ENCODE data around the gene HSPBP1. TPM values are rescaled to one million over a fixed set of nuclear protein-coding genes. Genes with fewer than 3 reads are reported as not detected.

Gene HSPBP1
- total and polyA plus RNA-seq, 2 of the 4 experiments (the other 2 are of a cell fraction): 21.0 to 43.2 TPM

- no peaks in the 10 kb centered on the region for H3K36me3 ChIP-seq (ENCODE audit: control insufficient read depth, insufficient read depth, low read length)
Measured at GRCh38 chr19:55261671-55262126, 18.2 kb downstream of the HSPBP1 start.

More at GRCh38 chr19:55261671-55262126, 18.2 kb downstream of the HSPBP1 start:
- Histone ChIP-seq H3K4me2 (ENCODE audit: low read depth, low read length) (no peak overlapping the region), H3K9ac (ENCODE audit: low read depth, low read length) (no peak overlapping the region), H3K23ac (ENCODE audit: low read depth, low read length) (no peak overlapping the region), H2AFZ (replicated peaks; ENCODE audit: low read length, poor library complexity) (no peak overlapping the region), H3K27me3 (ENCODE audit: control insufficient read depth, insufficient read depth, low read length) (no peaks in the 10 kb centered on the region), H3K18ac (ENCODE audit: low read depth, low read length) (no peak overlapping the region), H2AK5ac (ENCODE audit: low read depth, low read length) (no peak overlapping the region), H4K91ac (ENCODE audit: insufficient read depth, low read depth, low read length) (no peak overlapping the region), H2AK9ac (replicated peaks; ENCODE audit: low read depth, low read length, poor library complexity) (no peak overlapping the region), H3K56ac (ENCODE audit: extremely low read depth, insufficient read depth, low read length) (no peak overlapping the region), H2BK5ac (ENCODE audit: low read depth, low read length, poor library complexity, severe bottlenecking) (no peak overlapping the region), H3K9me1 (ENCODE audit: insufficient read depth, low read length) (peaks cover 7% of the 10 kb centered on the region), H3K14ac (replicated peaks; ENCODE audit: low read depth, low read length) (no peak overlapping the region), H4K5ac (ENCODE audit: low read depth, low read length) (no peak overlapping the region), H2BK15ac (ENCODE audit: low read depth, low read length) (no peak overlapping the region), H3K79me1 (ENCODE audit: low read depth in 1 of 2, low read length in 2 of 2) (peaks cover 0 to 27% of the 10 kb centered on the region in 2 experiments; a peak in 3 of 4 replicates), H3K9me3 (ENCODE audit: control insufficient read depth, insufficient read depth, low read length) (no peaks in the 10 kb centered on the region), H3K27ac (ENCODE audit: insufficient read depth, low read length) (no peak overlapping the region), H2BK120ac (ENCODE audit: low read depth, low read length) (no peak overlapping the region), H2BK20ac (ENCODE audit: low read depth, low read length) (no peak overlapping the region), H3K4ac (ENCODE audit: low read depth, low read length) (no peak overlapping the region), H3K4me3 (ENCODE audit: insufficient read depth, low read depth, low read length) (no peak overlapping the region), H3K4me1 (ENCODE audit: control insufficient read depth, insufficient read depth, low read length) (peaks cover 7% of the 10 kb centered on the region), H4K20me1 (ENCODE audit: insufficient read depth, low read length) (peaks cover 16% of the 10 kb centered on the region), H4K8ac (ENCODE audit: low read depth in 2 of 2, low read length in 2 of 2) (no peak overlapping the region)
- TF ChIP-seq BHLHE40 (IDR thresholded peaks at IDR 0.05; ENCODE audit: low read depth, low read length) (no peak), MAZ (IDR thresholded peaks at IDR 0.05; ENCODE audit: borderline replicate concordance, low read depth, low read length) (no peak), CHD1 (IDR thresholded peaks at IDR 0.05; ENCODE audit: low read depth, low read length) (no peak), MXI1 (IDR thresholded peaks at IDR 0.05; ENCODE audit: borderline replicate concordance, low read depth, low read length) (no peak), RAD21 (IDR thresholded peaks at IDR 0.05; ENCODE audit: low read length) (no peak), SMC3 (IDR thresholded peaks at IDR 0.05; ENCODE audit: low read depth, low read length) (no peak), RCOR1 (IDR thresholded peaks at IDR 0.05; ENCODE audit: insufficient replicate concordance, low read length) (no peak), MAFK (IDR thresholded peaks at IDR 0.05; ENCODE audit: low read depth, low read length) (no peak), USF2 (IDR thresholded peaks at IDR 0.05; ENCODE audit: low read depth, low read length) (no peak), ELK1 (IDR thresholded peaks at IDR 0.05; ENCODE audit: borderline replicate concordance, low read depth, low read length) (no peak), CTCF (conservative IDR thresholded peaks at IDR 0.05; ENCODE audit: low read depth, low read length) (no peak)
- in situ Hi-C loops (cut with MboI; ENCODE audit: low sequenced_read_pairs): no loop called here
- intact Hi-C loops (cut with micrococcal nuclease): no loop called here
- no peak for DNase-seq
- WGBS, 2 experiments (ENCODE audit: extremely low coverage in 2 of 2, insufficient read length in 1 of 2): 82% methylated on average over 5 of the region's 13 CpGs; no CpG with 5 or more reads in 1 of the 2 experiments
- POLR2A ChIA-PET (ENCODE audit: unreplicated experiment): no interaction called here
- no TSS peak for BruUV-seq (replicated peaks)
- ATAC-seq (ENCODE audit: low read depth): no peak
- CTCF ChIA-PET: no interaction called here
- dilution Hi-C loops (cut with HindIII; ENCODE audit: low sequenced_read_pairs, unreplicated experiment): no loop called here
